Ascending aorta (tissue), 2 donors: Measurements from ENCODE around the gene DIPK2A. TPM values are rescaled to one million over a fixed set of nuclear protein-coding genes. Genes with fewer than 3 reads are reported as not detected.

ENCODE experiments used
- DNase-seq, 2 donors: peaks; one replicate each; pipeline ENCODE4 v3.0.0-alpha.2; 2019; ENCODE audit warnings: low spot score in 2 of 2
- H3K27ac ChIP-seq, 2 donors: fragments of 200-600 bp; sonication (generic); one replicate each; pipeline ENCODE4 v1.5.1; 2016 to 2017; ENCODE audit warnings: mild to moderate bottlenecking in 1 of 2
- H3K27me3 ChIP-seq: fragments of 200-600 bp; sonication (generic); one replicate; pipeline ENCODE4 v1.5.1; 2017
- H3K36me3 ChIP-seq, 2 donors: fragments of 200-600 bp; sonication (generic); one replicate each; pipeline ENCODE4 v1.5.1; 2016
- H3K4me1 ChIP-seq, 2 donors: fragments of 200-600 bp; sonication (generic); one replicate each; pipeline ENCODE4 v1.5.1; 2016 to 2017; ENCODE audit warnings: mild to moderate bottlenecking in 1 of 2
- H3K4me3 ChIP-seq, 2 donors: fragments of 200-600 bp; sonication (generic); one replicate each; pipeline ENCODE4 v1.5.1; 2016 to 2017; ENCODE audit warnings: mild to moderate bottlenecking in 1 of 2
- H3K9me3 ChIP-seq, 2 donors: fragments of 200-600 bp; sonication (generic); one replicate each; pipeline ENCODE4 v1.5.1; 2016
- intact Hi-C: fragments of 100-400 bp; cut with DNase I; formaldehyde crosslinking; loops from one replicate; pipeline ENCODE4 v1.15.1; 2023
- total RNA-seq: library from RNA; depleted of rRNA; stranded (reverse); fragments of >200 nt; gene quantifications from one replicate; pipeline ENCODE4 v1.1.0, GENCODE V29; 2016
- TF ChIP-seq, protein P1 (sequence below), 3 experiments: fragments of 200-600 bp in 2 of 3; fragments of 450-650 bp in 1 of 3; sonication (generic) in 2 of 3; IDR thresholded peaks; one replicate each; pipeline ENCODE4 v1.5.1; 2016 to 2019; ENCODE audit warnings: antibody characterized with exemption in 3 of 3, mild to moderate bottlenecking in 1 of 3, moderate library complexity in 1 of 3

DIPK2A gene
- total RNA-seq, 1 donor from 2014 or later = 318 TPM

DNA sequence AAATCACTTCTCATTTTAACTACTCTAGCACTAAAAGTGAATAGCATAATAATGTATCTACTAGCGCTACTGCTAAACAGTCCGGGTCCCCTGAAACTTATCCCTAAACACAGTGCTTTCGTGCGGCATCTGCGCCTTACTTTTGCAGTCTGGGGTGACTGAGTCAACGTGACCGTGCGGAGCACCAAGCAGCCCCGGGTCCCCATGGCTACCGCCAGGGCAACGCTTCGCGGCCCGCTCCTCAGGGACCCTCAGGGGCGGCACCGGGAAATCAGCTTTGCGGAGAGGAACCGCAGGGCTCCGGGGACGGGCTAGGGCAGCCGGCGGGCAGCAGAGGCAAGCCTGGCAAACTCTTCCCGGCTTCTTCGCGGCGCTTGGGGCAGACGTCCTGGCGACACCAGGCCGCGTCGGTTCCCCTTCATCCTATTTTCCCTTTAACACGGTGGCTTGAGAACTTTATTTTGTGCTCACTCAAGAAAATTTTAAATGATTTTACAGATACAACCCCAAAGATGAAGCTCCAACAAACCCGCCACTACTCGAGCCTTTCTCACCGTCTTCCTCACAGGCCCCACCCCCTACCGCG, 757 bp upstream of the DIPK2A start:
- peak in 1 of 2 donors; percentile 82 for DNase-seq
- Histone ChIP-seq H3K4me3 (peak overlapping the region; percentile 79 to 94), H3K27ac (peak overlapping the region; percentile 97 to 98), H3K9me3 (no peaks in the 10 kb centered on the region), H3K36me3 (no peaks in the 10 kb centered on the region), H3K4me1 (peaks cover 0 to 3% of the 10 kb centered on the region in 2 donors), H3K27me3 (no peaks in the 10 kb centered on the region)
- TF ChIP-seq, protein P1, sequence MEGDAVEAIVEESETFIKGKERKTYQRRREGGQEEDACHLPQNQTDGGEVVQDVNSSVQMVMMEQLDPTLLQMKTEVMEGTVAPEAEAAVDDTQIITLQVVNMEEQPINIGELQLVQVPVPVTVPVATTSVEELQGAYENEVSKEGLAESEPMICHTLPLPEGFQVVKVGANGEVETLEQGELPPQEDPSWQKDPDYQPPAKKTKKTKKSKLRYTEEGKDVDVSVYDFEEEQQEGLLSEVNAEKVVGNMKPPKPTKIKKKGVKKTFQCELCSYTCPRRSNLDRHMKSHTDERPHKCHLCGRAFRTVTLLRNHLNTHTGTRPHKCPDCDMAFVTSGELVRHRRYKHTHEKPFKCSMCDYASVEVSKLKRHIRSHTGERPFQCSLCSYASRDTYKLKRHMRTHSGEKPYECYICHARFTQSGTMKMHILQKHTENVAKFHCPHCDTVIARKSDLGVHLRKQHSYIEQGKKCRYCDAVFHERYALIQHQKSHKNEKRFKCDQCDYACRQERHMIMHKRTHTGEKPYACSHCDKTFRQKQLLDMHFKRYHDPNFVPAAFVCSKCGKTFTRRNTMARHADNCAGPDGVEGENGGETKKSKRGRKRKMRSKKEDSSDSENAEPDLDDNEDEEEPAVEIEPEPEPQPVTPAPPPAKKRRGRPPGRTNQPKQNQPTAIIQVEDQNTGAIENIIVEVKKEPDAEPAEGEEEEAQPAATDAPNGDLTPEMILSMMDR (IDR thresholded peaks at IDR 0.05) = peak in 2 of 3 experiments; percentile 5 to 28
- intact Hi-C loops = loop anchor here (5.0 to 10.0 kb wide), 4 partner anchors 136 to 1759 kb away; partner anchors contain the start of gene XRN1

DNA sequence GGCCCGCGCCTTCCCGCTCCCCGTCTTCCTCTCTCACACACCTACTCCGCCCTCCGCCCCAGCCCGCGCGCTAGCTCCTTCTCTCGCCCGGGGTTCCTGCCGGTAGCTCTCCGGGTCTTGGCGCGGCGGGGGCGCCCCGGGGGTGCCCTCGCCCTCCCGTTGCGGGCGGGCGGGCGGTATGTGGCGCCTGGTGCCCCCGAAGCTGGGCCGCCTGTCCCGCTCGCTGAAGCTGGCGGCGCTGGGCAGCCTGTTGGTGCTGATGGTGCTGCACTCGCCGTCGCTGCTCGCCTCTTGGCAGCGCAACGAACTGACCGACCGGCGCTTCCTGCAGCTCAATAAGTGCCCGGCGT, 507 bp downstream of the DIPK2A start:
- Histone ChIP-seq H3K4me3 (peak overlapping the region; percentile 79 to 94), H3K27ac (peak overlapping the region; percentile 97 to 98), H3K36me3 (no peaks in the 10 kb centered on the region), H3K9me3 (no peaks in the 10 kb centered on the region), H3K4me1 (peaks cover 0 to 3% of the 10 kb centered on the region in 2 donors), H3K27me3 (no peaks in the 10 kb centered on the region)
- intact Hi-C loops = loop anchor here (2.0 to 10.0 kb wide), 5 partner anchors 61 to 1760 kb away; partner anchors contain the start of gene XRN1
- TF ChIP-seq, protein P1 (IDR thresholded peaks at IDR 0.05) = peak in 1 of 3 experiments; percentile 11
- DNase-seq = no peak

DNA sequence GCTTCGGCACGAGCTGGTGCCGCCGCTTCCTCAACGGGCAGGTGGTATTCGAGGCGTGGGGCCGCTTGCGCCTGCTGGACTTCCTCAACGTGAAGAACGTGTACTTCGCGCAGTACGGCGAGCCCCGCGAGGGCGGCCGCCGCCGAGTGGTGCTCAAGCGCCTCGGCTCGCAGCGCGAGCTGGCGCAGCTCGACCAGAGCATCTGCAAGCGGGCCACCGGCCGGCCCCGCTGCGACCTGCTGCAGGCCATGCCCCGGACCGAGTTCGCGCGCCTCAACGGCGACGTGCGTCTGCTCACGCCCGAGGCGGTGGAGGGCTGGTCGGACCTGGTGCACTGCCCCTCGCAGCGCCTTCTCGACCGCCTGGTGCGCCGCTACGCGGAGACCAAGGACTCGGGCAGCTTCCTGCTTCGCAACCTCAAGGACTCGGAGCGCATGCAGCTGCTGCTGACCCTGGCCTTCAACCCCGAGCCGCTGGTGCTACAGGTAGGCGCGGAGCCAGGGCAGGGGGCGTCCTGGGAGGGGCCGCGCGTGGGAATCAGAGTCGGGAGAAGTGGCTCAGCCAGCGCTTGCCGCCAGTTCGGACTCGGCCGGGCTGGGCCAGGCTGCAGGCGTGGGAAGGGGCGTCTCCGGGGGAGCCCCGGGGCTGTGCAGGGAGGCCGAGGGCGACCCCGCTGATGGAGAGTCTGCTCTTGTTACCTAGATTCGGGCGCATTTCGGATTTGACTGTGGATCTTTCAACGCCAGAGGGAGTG, 1.1 kb downstream of the DIPK2A start:
- Histone ChIP-seq H3K4me1 (peaks cover 0 to 3% of the 10 kb centered on the region in 2 donors), H3K9me3 (no peaks in the 10 kb centered on the region), H3K36me3 (no peaks in the 10 kb centered on the region), H3K27me3 (no peaks in the 10 kb centered on the region), H3K4me3 (peak overlapping the region; percentile 79 to 94), H3K27ac (peak overlapping the region; percentile 97 to 98)
- peak; percentile 39 to 88 for DNase-seq
- TF ChIP-seq, protein P1 (IDR thresholded peaks at IDR 0.05) = peak; percentile 32 to 53 (median 36)
- intact Hi-C loops = loop anchor here (2.0 to 10.0 kb wide), 5 partner anchors 60 to 1760 kb away; partner anchors contain the start of gene XRN1

DNA sequence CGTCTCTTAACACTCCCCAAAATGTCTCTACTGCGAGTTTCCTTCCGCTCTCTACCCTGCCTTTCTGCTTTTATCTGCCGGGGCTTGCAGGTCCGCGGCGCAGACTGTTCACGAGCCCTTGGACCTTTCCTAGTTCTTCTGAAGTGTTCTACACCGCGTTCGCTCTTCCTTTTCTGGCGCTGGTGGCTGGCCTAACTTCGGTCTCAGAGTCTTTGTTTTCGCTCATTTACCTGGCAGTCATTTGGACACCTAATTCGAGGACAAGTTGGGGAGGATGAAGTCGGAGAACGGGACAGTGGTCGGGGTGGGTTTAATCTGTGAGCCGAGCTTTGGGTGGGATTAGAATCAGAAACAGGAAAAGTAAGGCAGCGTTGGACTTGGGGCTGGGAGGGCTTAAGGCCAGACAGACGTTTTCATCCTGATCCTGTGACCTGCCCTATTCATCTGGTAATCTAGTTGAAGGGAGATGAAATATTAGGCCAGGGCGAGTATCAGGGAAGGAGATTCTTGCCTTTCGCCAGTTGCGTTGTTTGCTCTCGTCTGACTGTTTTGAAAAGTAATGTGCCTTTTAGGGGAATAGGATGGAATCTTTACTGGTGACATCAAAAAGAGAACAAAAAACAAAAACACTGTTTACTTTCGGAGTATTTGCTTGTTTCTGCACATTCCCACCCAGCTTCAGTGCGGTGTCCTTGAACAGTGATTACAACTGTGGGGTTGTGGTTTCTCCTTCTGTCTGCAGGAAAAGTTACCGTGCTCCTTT, 1.8 kb downstream of the DIPK2A start:
- peaks cover 0 to 3% of the 10 kb centered on the region in 2 donors for H3K4me1 ChIP-seq
- H3K9me3 ChIP-seq = no peaks in the 10 kb centered on the region
- no peak for DNase-seq
- no peaks in the 10 kb centered on the region for H3K36me3 ChIP-seq
- peak overlapping the region; percentile 79 to 94 for H3K4me3 ChIP-seq
- no peaks in the 10 kb centered on the region for H3K27me3 ChIP-seq
- intact Hi-C loops = loop anchor here (2.0 to 10.0 kb wide), 5 partner anchors 59 to 1761 kb away; partner anchors contain the start of gene XRN1
- peak overlapping the region; percentile 97 to 98 for H3K27ac ChIP-seq
- TF ChIP-seq, protein P1 (IDR thresholded peaks at IDR 0.05) = no peak
